Measurements from ENCODE around the gene PPP2R5D.

GRCh38 chr6:42984924-42985475, 630 bp downstream of the PPP2R5D start:
- TF ChIP-seq, protein P1, sequence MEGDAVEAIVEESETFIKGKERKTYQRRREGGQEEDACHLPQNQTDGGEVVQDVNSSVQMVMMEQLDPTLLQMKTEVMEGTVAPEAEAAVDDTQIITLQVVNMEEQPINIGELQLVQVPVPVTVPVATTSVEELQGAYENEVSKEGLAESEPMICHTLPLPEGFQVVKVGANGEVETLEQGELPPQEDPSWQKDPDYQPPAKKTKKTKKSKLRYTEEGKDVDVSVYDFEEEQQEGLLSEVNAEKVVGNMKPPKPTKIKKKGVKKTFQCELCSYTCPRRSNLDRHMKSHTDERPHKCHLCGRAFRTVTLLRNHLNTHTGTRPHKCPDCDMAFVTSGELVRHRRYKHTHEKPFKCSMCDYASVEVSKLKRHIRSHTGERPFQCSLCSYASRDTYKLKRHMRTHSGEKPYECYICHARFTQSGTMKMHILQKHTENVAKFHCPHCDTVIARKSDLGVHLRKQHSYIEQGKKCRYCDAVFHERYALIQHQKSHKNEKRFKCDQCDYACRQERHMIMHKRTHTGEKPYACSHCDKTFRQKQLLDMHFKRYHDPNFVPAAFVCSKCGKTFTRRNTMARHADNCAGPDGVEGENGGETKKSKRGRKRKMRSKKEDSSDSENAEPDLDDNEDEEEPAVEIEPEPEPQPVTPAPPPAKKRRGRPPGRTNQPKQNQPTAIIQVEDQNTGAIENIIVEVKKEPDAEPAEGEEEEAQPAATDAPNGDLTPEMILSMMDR (IDR thresholded peaks at IDR 0.05) = no peak
- TF ChIP-seq ZFX (IDR thresholded peaks at IDR 0.05; ENCODE audit: borderline replicate concordance) = no peak

Data from 22Rv1 (cell line).